K562 (cell line): Measurements from ENCODE around the gene MAP2K3. TPM values are rescaled to one million over a fixed set of nuclear protein-coding genes. Genes with fewer than 3 reads are reported as not detected.

Experiments used
- BCOR ChIP-seq: fragments of 450-650 bp; IDR thresholded peaks from 2 replicates; pipeline ENCODE4 v1.6.1; 2016
- HDGF ChIP-seq: fragments of 450-650 bp; IDR thresholded peaks from 2 replicates; pipeline ENCODE4 v1.6.1; 2016
- KDM1A ChIP-seq, 2 experiments: fragments of 450-650 bp; IDR thresholded peaks; 2 replicates each; pipeline ENCODE4 v1.6.1; 2016; ENCODE audit warnings: mild to moderate bottlenecking in 2 of 2
- KLF1 ChIP-seq: fragments of 450-650 bp; IDR thresholded peaks from 2 replicates; pipeline ENCODE4 v1.6.1; 2016; ENCODE audit warnings: missing genetic modification characterization, missing compliant biosample characterization
- TFAP4 ChIP-seq: sonication (generic); formaldehyde crosslinking; IDR thresholded peaks from 2 replicates; pipeline ENCODE4 v1.8.0; 2022; ENCODE audit warnings: missing genetic modification reagents, mild to moderate bottlenecking, moderate library complexity, borderline replicate concordance
- ZBTB2 ChIP-seq: fragments of 450-650 bp; IDR thresholded peaks from 2 replicates; pipeline ENCODE4 v1.6.1; 2016; ENCODE audit warnings: antibody characterized with exemption
- ZHX1 ChIP-seq: fragments of 150-350 bp; conservative IDR thresholded peaks from 2 replicates; pipeline ENCODE4 v1.6.1; 2014; ENCODE audit warnings: low read length
- ZNF76 ChIP-seq: fragments of 250-450 bp; sonication (Bioruptor Pico); IDR thresholded peaks from 2 replicates; pipeline ENCODE4 v1.4.0; 2020; ENCODE audit warnings: mild to moderate bottlenecking, moderate library complexity, borderline replicate concordance
- polyA plus RNA-seq, 8 experiments: library from polyadenylated mRNA; depleted of rRNA in 4 of 8; stranded (reverse) in 5 of 8; unstranded in 3 of 8; fragments of >200 nt; fragmentation: Nextera tagmentation in 2 of 8; fragmentation: Illumina TruSeq in 1 of 8; extraction: Ambion mirVana in 2 of 8; extraction: Trizol in 1 of 8; gene quantifications; 2 replicates each; pipeline versions ENCODE4 v1.2.1 to v1.2.3, GENCODE V29; 2011 to 2014; ENCODE audit warnings: inconsistent platforms in 1 of 8, missing spikeins in 1 of 8
- total RNA-seq, 7 experiments: library from RNA; depleted of rRNA in 6 of 7; stranded (reverse); fragments of >200 nt in 6 of 7; fragmentation: Illumina TruSeq in 2 of 7; extraction: Trizol in 2 of 7; gene quantifications; 2 replicates each; pipeline versions ENCODE4 v1.2.1 to v1.2.3, GENCODE V29; 2011 to 2021; ENCODE audit warnings: low replicate concordance in 1 of 7

Gene MAP2K3
- total and polyA plus RNA-seq, 9 of the 15 experiments (the other 6 are each of a cell fraction or from before 2014, with no cell fraction given) = 0.18 to 14.8 (median 3.5) TPM

- no peak for TF ChIP-seq ZNF76 (CRISPR knock-in tag)
- no peak for TF ChIP-seq ZHX1
- no peak for TF ChIP-seq KLF1
- 0 out of 2 replicates have a peak, but pooled peaks have one; percentile 48 for TF ChIP-seq HDGF
- TF ChIP-seq KDM1A (IDR thresholded peaks at IDR 0.05) = peak; percentile 80 to 92
- no peak for TF ChIP-seq ZBTB2
- TF ChIP-seq BCOR = peak; percentile 99
- TF ChIP-seq TFAP4 = peak; percentile 85
Measured at GRCh38 chr17:21296097-21297025, 11.8 kb downstream of the MAP2K3 start (continued).
